Pericardium fibroblast (primary cell): Measurements from ENCODE around the gene KRTAP12-2. TPM values are rescaled to one million over a fixed set of nuclear protein-coding genes. Genes with fewer than 3 reads are reported as not detected.

Experiments used
- total RNA-seq: library from RNA; depleted of rRNA; stranded (reverse); fragments of >200 nt; gene quantifications from 2 replicates; pipeline ENCODE4 v1.2.3, GENCODE V29; 2015

Gene KRTAP12-2
- not detected in 2 replicates for total RNA-seq

GRCh38 chr21:44666401-44667320 is at the start of gene KRTAP12-2:
KRTAP12-2 (minus strand) TSS chr21:44666927; CDS start chr21:44666886, 41 bp downstream.

DNA sequence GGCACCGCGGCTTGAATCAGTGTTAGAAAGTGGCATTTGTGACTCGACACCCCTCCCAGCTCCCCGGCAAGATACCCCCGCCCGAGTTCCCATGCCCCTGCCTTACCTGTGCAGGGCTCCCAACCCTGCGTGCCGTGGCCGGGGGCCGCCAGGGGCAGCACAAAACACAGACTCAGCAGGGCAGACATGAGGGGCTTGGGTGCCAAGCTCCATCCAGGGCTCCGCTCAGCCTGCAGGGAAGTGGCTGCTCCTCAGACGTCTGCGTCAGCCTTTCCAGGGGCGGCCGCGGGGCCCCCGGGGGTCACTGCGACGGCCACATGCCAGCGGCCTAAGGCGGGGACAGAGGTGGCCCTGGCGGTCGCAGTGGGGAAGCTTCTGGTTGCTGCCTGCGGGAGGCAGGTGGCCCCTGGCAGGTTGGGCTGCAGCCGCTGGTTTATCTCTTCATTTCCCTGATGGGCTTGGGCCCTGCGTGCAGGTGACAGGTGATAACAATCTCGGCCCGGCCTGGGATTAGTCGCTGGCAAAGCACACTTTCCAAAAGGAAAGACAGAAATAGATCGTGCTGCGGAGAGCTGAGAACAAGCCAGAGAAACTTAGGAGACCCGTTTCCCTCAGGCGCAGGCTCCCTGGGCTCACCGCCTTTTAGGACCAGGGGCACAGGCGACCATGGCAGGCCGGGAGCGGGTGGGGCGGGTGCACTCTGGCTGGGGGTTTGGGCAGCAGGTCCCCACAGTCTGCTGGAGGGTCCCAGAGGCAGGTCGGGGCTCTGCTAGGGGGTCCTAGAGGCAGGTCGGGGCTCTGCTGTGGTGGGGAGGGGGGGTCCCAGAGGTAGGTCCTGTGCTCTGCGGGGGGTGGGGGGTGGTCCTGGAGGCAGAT is 44.8 kb upstream of the KRTAP12-2 start, which contains the start of gene TSPEAR:
Gene TSPEAR, minus strand, starts transcription at position 246 of the 876 bp plus-strand sequence. Its CDS starts 58 bp downstream, at position 188.

DNA sequence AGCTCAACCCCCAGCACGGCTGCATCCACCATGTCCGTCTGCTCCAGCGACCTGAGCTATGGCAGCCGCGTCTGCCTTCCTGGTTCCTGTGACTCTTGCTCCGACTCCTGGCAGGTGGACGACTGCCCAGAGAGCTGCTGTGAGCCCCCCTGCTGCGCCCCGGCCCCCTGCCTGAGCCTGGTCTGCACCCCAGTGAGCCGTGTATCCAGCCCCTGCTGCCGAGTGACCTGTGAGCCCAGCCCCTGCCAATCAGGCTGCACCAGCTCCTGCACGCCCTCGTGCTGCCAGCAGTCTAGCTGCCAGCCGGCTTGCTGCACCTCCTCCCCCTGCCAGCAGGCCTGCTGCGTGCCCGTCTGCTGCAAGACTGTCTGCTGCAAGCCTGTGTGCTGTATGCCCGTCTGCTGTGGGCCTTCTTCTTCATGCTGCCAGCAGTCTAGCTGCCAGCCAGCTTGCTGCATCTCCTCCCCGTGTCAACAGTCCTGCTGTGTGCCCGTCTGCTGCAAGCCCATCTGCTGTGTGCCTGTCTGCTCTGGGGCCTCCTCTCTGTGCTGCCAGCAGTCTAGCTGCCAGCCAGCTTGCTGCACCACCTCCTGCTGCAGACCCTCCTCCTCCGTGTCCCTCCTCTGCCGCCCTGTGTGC is 30.6 kb upstream of the KRTAP12-2 start, which contains the start of gene KRTAP10-12:
Gene KRTAP10-12, plus strand, starts transcription at position 1 of the 639 bp plus-strand sequence. Its CDS starts 30 bp downstream, at position 31.

GRCh38 chr21:44681861-44682579 is 15.3 kb upstream of the KRTAP12-2 start, which contains the start of gene KRTAP12-1:
KRTAP12-1 (minus strand) TSS chr21:44682163; CDS start chr21:44682123, 40 bp downstream.

DNA sequence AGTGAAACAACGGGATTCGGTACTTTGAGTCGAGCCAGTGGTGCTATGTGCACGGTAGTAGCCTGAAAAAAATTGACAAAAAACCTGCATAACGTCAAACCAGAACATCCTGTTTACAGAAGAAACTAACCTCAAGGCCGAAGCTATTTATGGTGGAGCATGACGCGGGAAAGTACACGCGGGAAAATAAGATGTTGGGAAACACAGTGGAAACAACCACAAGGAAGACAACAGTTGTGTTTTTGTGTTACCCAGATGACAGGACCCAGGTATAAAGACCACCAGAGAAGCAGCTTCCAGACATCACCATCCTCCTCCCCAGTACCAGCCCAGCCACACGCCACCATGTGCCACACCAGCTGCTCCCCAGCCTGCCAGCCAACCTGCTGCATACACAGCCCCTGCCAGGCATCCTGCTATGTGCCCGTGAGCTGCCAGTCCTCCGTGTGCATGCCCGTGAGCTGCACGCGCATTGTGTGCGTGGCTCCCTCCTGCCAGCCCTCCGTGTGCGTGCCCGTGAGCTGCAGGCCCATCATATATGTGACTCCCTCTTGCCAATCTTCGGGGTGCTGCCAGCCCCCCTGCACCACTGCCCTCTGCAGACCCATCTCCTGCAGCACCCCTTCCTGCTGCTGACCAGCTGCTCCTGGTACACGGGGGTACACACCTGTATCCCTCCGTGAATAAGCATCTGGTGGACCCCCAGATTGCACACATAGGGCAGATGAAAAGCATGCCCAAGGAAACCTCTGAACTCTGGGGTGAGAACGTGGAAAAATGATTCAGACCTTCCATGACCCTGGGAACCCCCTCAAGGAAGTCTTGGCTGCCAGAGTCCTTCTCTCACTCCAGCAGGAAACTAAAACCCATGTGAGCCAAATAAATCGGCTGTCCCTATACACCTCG is 8.8 kb downstream of the KRTAP12-2 start, which contains the start of gene KRTAP12-3:
Gene KRTAP12-3, plus strand, starts transcription at position 298 of the 906 bp plus-strand sequence. Its CDS starts 48 bp downstream, at position 346.

GRCh38 chr21:44654576-44655175 is 12.1 kb downstream of the KRTAP12-2 start, which contains the start of gene KRTAP12-4:
KRTAP12-4 (minus strand) TSS chr21:44654659; CDS start chr21:44654614, 45 bp downstream.

GRCh38 chr21:44646366-44647221 is 20.1 kb downstream of the KRTAP12-2 start, which contains the start of gene KRTAP10-11:
KRTAP10-11 (plus strand) TSS chr21:44646414; CDS start chr21:44646459, 45 bp downstream.

GRCh38 chr21:44637018-44637850 is 29.5 kb downstream of the KRTAP12-2 start, which contains the start of gene KRTAP10-10:
KRTAP10-10 (plus strand) TSS chr21:44637356; CDS start chr21:44637418, 62 bp downstream.

DNA sequence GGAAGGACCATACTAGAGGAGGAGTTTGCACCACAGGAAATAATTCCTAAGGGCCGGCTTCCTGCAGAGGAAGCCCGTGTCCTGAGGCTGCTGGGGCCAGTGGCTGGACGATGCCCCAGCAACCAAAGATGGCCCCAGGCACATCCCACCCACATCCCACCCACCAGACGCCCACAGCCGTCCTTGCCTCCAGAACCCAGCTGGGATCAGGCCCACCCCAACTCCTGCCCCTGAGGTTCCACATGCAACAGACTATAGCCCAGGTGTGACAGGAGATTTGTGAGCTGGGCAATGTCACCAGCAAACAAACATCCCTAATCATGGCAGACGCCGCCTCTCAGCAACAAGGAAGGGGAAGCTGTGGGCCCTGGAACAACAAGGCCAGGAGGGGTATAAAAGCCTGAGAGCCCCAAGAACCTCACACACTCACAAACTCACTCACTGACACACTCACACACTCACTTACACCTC is 40.0 kb downstream of the KRTAP12-2 start, which contains the start of gene KRTAP10-9:
Gene KRTAP10-9, plus strand, starts transcription at position 421 of the 471 bp plus-strand sequence. CDS start 79 bp downstream, outside the sequence.

Other genes with a start within 250 kb of the KRTAP12-2 start
- gene LRRC3, start 211.4 kb downstream of the KRTAP12-2 start, total RNA-seq, result 3.0 and 3.5 TPM in 2 replicates
- not detected in 2 replicates for gene KRTAP10-1, start 126.7 kb downstream of the KRTAP12-2 start, total RNA-seq
- gene KRTAP10-2, start 115.4 kb downstream of the KRTAP12-2 start, total RNA-seq, result not detected in 2 replicates
- gene KRTAP10-3, start 108.1 kb downstream of the KRTAP12-2 start, total RNA-seq, result not detected in 2 replicates
- gene KRTAP10-4, start 93.2 kb downstream of the KRTAP12-2 start, total RNA-seq, result not detected in 2 replicates
- gene KRTAP10-5, start 86.3 kb downstream of the KRTAP12-2 start, total RNA-seq, result not detected in 2 replicates
- gene KRTAP10-6, start 74.4 kb downstream of the KRTAP12-2 start, total RNA-seq, result not detected in 2 replicates
- not detected in 2 replicates for gene KRTAP10-7, start 66.3 kb downstream of the KRTAP12-2 start, total RNA-seq
- gene KRTAP10-8, start 54.8 kb downstream of the KRTAP12-2 start, total RNA-seq, result not detected in 2 replicates
- not detected in 2 replicates for gene KRTAP10-9, start 39.8 kb downstream of the KRTAP12-2 start, total RNA-seq
- not detected in 2 replicates for gene KRTAP10-10, start 29.6 kb downstream of the KRTAP12-2 start, total RNA-seq
- not detected in 2 replicates for gene KRTAP10-11, start 20.5 kb downstream of the KRTAP12-2 start, total RNA-seq
- not detected in 2 replicates for gene KRTAP12-4, start 12.3 kb downstream of the KRTAP12-2 start, total RNA-seq
- not detected in 2 replicates for gene KRTAP12-3, start 9.0 kb downstream of the KRTAP12-2 start, total RNA-seq
- gene KRTAP12-1, start 15.2 kb upstream of the KRTAP12-2 start, total RNA-seq, result not detected in 2 replicates
- not detected in 2 replicates for gene KRTAP10-12, start 30.2 kb upstream of the KRTAP12-2 start, total RNA-seq
- gene TSPEAR, start 44.6 kb upstream of the KRTAP12-2 start, total RNA-seq, result not detected in 2 replicates
- gene UBE2G2, start 134.9 kb upstream of the KRTAP12-2 start, total RNA-seq, result 35.5 and 37.3 TPM in 2 replicates
- 54.7 and 66.2 TPM in 2 replicates for gene SUMO3, start 151.1 kb upstream of the KRTAP12-2 start, total RNA-seq
- 276 and 321 TPM in 2 replicates for gene PTTG1IP, start 206.8 kb upstream of the KRTAP12-2 start, total RNA-seq